HEK293T (cell line): ENCODE results near the gene DNAJC15.

Experiments
- ARNT ChIP-seq: fragments of 450-650 bp; IDR thresholded peaks from 2 replicates; pipeline ENCODE4 v1.6.1; 2017; ENCODE audit warnings: mild to moderate bottlenecking
- FOXM1 ChIP-seq: fragments of 450-650 bp; IDR thresholded peaks from 2 replicates; pipeline ENCODE4 v1.6.1; 2017; ENCODE audit warnings: mild to moderate bottlenecking, borderline replicate concordance
- NFRKB ChIP-seq: fragments of 450-650 bp; IDR thresholded peaks from 2 replicates; pipeline ENCODE4 v1.6.1; 2016; ENCODE audit warnings: mild to moderate bottlenecking, moderate library complexity
- SUZ12 ChIP-seq: fragments of 450-650 bp; IDR thresholded peaks from 2 replicates; pipeline ENCODE4 v1.6.1; 2016; ENCODE audit warnings: mild to moderate bottlenecking
- TARDBP ChIP-seq: fragments of 450-650 bp; IDR thresholded peaks from 2 replicates; pipeline ENCODE4 v1.6.1; 2016

- TF ChIP-seq ARNT (no peak), FOXM1 (no peak), TARDBP (no peak), NFRKB (no peak), SUZ12 (no peak)
Observed at GRCh38 chr13:42997381-42997780, 26.0 kb upstream of the DNAJC15 start.
